Smooth muscle cell (in vitro differentiated cells): ENCODE results near the gene DNM1. TPM values are rescaled to one million over a fixed set of nuclear protein-coding genes. Genes with fewer than 3 reads are reported as not detected.
A peak's percentile ranks its signal among the peaks of the same experiment; 100 is the strongest.

Experiments used
- DNase-seq: peaks from one replicate; lab custom pipeline; 2025; ENCODE audit not compliant: unreplicated experiment; lab: John Stamatoyannopoulos, UW
- H2AFZ ChIP-seq: fragments of 200-600 bp; sonication (generic); 2 replicates; pipeline ENCODE4 v1.6.0; 2016; ENCODE audit warnings: antibody characterized with exemption, low read depth, mild to moderate bottlenecking
- H3F3A ChIP-seq: fragments of 200-600 bp; sonication (generic); 2 replicates; pipeline ENCODE4 v1.6.0; 2017; ENCODE audit warnings: antibody characterized with exemption, low read depth
- H3K27ac ChIP-seq: fragments of 200-600 bp; sonication (generic); 2 replicates; pipeline ENCODE4 v1.5.1; 2016; ENCODE audit warnings: low read depth, mild to moderate bottlenecking
- H3K27me3 ChIP-seq: fragments of 200-600 bp; sonication (generic); 2 replicates; pipeline ENCODE4 v1.6.1; 2016; ENCODE audit warnings: low read depth, mild to moderate bottlenecking
- H3K36me3 ChIP-seq: fragments of 200-600 bp; sonication (generic); 2 replicates; pipeline ENCODE4 v1.5.1; 2016; ENCODE audit warnings: low read depth
- H3K4me1 ChIP-seq: fragments of 200-600 bp; sonication (generic); 2 replicates; pipeline ENCODE4 v1.5.1; 2016; ENCODE audit warnings: low read depth
- H3K4me2 ChIP-seq: fragments of 200-600 bp; sonication (generic); 2 replicates; pipeline ENCODE4 v1.6.0; 2016; ENCODE audit warnings: mild to moderate bottlenecking
- H3K4me3 ChIP-seq: fragments of 200-600 bp; sonication (generic); 2 replicates; pipeline ENCODE4 v1.5.1; 2016; ENCODE audit warnings: mild to moderate bottlenecking
- H3K79me2 ChIP-seq: fragments of 200-600 bp; sonication (generic); 2 replicates; pipeline ENCODE4 v1.6.0; 2016; ENCODE audit warnings: low read depth, mild to moderate bottlenecking
- H3K9ac ChIP-seq: fragments of 200-600 bp; sonication (generic); 2 replicates; pipeline ENCODE4 v1.6.0; 2016; ENCODE audit warnings: low read depth
- H3K9me3 ChIP-seq: fragments of 200-600 bp; sonication (generic); replicated peaks from 2 replicates; pipeline ENCODE4 v1.5.1; 2016; ENCODE audit warnings: low read depth
- H4K20me1 ChIP-seq: fragments of 200-600 bp; sonication (generic); 2 replicates; pipeline ENCODE4 v1.6.0; 2016; ENCODE audit warnings: low read depth
- CTCF ChIP-seq: fragments of 200-600 bp; sonication (generic); IDR thresholded peaks from 2 replicates; pipeline ENCODE4 v1.5.1; 2017; ENCODE audit warnings: borderline replicate concordance, mild to moderate bottlenecking, antibody characterized with exemption; ENCODE audit not compliant: insufficient read depth, poor library complexity, severe bottlenecking
- WGBS: methylation state at CpG from one replicate; pipeline ENCODE4 v1.1.7; 2016; ENCODE audit warnings: low lambda C conversion rate; 5-methylcytosine and 5-hydroxymethylcytosine counted together
- polyA plus RNA-seq: library from polyadenylated mRNA; unstranded; fragments of >200 nt; fragmentation: Nextera tagmentation; extraction: Ambion mirVana; gene quantifications from 2 replicates; pipeline ENCODE4 v1.2.1, GENCODE V29; 2016
- total RNA-seq: library from RNA; depleted of rRNA; stranded (reverse); fragments of >200 nt; gene quantifications from 2 replicates; pipeline ENCODE4 v1.2.3, GENCODE V29; 2014

The DNM1 gene
- total and polyA plus RNA-seq, 2 experiments from 2014 or later = 25.3 to 50.7 TPM

- Histone ChIP-seq H3K36me3 (no peaks in the 10 kb centered on the region), H3K27me3 (no peaks in the 10 kb centered on the region), H2AFZ (no peak overlapping the region), H3K9ac (no peak overlapping the region), H3K4me3 (no peak overlapping the region), H3K27ac (no peak overlapping the region), H4K20me1 (no peaks in the 10 kb centered on the region), H3F3A (peaks cover 3% of the 10 kb centered on the region), H3K79me2 (peaks cover 17% of the 10 kb centered on the region), H3K9me3 (no peaks in the 10 kb centered on the region), H3K4me1 (peaks cover 6% of the 10 kb centered on the region), H3K4me2 (peak overlapping the region; percentile 100)
- no peak for DNase-seq
- whole genome bisulfite sequencing = 85% methylated on average over 2 of the region's 2 CpGs
- no peak for TF ChIP-seq CTCF
Observed at GRCh38 chr9:128190013-128190412, 13.2 kb upstream of the DNM1 start.

DNA sequence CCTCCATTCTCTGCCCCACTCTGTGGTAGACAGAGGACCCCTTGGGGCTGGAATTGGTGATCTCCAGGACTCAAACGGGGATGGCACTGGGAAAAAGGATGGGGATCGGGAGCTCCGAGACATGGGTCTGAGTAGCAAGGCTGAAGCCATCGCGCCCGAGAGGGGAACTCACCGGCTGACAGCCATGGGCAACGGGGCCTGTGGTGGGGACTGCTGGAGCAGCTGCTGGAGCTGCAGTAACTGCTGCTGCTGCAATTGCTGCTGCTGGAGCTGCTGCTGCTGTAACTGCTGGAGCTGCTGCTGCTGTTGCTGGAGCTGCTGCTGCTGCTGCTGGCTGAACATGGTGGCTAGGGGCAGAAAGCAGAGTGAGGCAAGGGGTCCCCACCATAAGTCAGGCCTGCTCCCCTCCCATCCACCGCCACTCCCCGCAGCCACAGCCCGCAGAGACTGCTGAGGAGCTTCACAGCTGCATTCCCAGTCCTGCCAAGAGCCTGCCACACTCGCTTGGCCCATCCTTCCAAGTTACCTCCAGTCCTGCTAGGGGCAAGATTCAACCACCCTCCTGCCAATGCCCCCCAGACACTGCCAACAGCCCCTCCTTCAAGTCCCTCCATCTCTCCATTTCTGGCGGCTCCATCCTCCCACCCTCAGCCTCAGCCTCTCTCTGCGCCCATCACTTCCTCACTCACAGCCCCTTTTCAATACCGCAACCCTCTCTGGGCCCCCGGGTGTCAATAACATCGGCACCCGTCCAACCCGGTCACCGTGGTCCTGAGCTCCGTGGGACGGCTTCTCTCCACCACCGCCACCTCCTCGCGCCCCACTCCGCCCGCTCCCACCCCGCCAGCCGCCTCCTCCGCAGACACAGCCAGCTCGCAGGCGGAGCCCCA is 12.4 kb upstream of the DNM1 start:
- Histone ChIP-seq H3K9me3 (no peaks in the 10 kb centered on the region), H3K4me1 (peaks cover 6% of the 10 kb centered on the region), H4K20me1 (no peaks in the 10 kb centered on the region), H3K36me3 (no peaks in the 10 kb centered on the region), H3F3A (peaks cover 3% of the 10 kb centered on the region), H3K79me2 (peaks cover 17% of the 10 kb centered on the region), H3K4me2 (peak overlapping the region; percentile 100), H3K9ac (peak overlapping the region; percentile 90), H3K27me3 (no peaks in the 10 kb centered on the region), H2AFZ (peak overlapping the region; percentile 99), H3K4me3 (peak overlapping the region; percentile 93), H3K27ac (peak overlapping the region; percentile 24)
- WGBS = 41% methylated on average over 21 of the region's 32 CpGs
- TF ChIP-seq CTCF = no peak
- DNase-seq = no peak

DNA sequence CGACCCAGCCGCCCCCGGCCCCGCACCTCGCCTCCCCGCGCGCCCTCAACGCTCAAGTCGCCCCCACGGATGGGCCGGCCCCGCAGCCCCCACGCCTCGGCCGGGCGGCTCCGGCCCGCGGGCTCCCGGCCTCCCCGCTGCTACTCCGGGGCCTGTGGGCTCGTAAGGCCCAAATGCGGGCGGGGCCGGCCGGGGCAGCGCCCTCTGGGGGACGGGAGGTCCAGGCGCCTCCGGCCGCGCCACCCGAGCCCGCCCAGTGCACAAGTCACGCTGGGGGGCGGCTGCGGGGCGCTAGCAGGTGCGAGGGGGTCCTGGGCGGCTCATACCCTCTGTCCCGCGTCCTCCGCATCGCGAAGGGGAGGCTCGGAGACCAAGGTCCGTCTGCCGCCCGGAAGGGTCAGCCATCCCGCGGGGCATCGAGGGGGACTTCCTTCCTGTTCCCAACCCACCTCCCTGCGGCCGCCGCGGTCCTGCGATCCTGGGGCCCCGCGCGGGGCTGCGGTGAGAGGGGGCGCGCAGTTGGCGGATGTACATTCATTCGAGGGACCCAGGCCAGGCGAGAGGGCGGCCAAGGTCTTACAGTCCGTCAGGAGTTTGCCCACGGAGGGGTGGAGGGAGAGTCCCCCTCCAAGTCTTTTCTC is 11.7 kb upstream of the DNM1 start, which contains the start of gene CIZ1:
CIZ1 (minus strand) TSS at position 167 of the 641 bp plus-strand sequence. CDS start 715 bp downstream, outside the sequence.
- WGBS = under 1% methylated on average over 35 of the region's 71 CpGs
- Histone ChIP-seq H3K79me2 (peaks cover 17% of the 10 kb centered on the region), H3F3A (peaks cover 3% of the 10 kb centered on the region), H2AFZ (peak within 1 kb of the TSS; percentile 99), H3K27ac (peak within 1 kb of the TSS; percentile 24), H3K36me3 (no peaks in the 10 kb centered on the region), H3K4me1 (peaks cover 6% of the 10 kb centered on the region), H3K9ac (peak within 1 kb of the TSS; percentile 90), H4K20me1 (no peaks in the 10 kb centered on the region), H3K4me2 (peak within 1 kb of the TSS; percentile 100), H3K9me3 (no peaks in the 10 kb centered on the region), H3K27me3 (no peaks in the 10 kb centered on the region), H3K4me3 (peak within 1 kb of the TSS; percentile 93)
- peak; percentile 86 for TF ChIP-seq CTCF
- peak; percentile 68 for DNase-seq
